Neural cell (in vitro differentiated cells): ENCODE results near the gene ITGB1BP1. TPM values are rescaled to one million over a fixed set of nuclear protein-coding genes. Genes with fewer than 3 reads are reported as not detected.

Source experiments
- H2AFZ ChIP-seq: fragments of 200-600, 300-800 bp; sonication (generic), shearing (Covaris generic); 2 replicates; pipeline ENCODE4 v1.6.0; 2014; ENCODE audit warnings: low read depth, mild to moderate bottlenecking, antibody characterized with exemption, low read length, moderate library complexity
- H3F3A ChIP-seq: fragments of 200-600 bp; shearing (Covaris generic); 2 replicates; pipeline ENCODE4 v1.6.1; 2016; ENCODE audit warnings: mild to moderate bottlenecking, moderate library complexity, mixed read lengths, antibody characterized with exemption, low read length; ENCODE audit not compliant: insufficient read depth, poor library complexity, severe bottlenecking
- H3K27ac ChIP-seq: fragments of 200-600, 300-800 bp; sonication (generic), shearing (Covaris generic); 2 replicates; pipeline ENCODE4 v1.5.1; 2014; ENCODE audit warnings: mild to moderate bottlenecking, low read length, moderate library complexity
- H3K27me3 ChIP-seq: fragments of 300-800, 200-600 bp; sonication (generic), shearing (Covaris generic); 2 replicates; pipeline ENCODE4 v1.6.0; 2014; ENCODE audit warnings: mild to moderate bottlenecking, low read depth, low read length, moderate library complexity; ENCODE audit not compliant: insufficient read depth
- H3K36me3 ChIP-seq: fragments of 300-800, 200-600 bp; sonication (generic), shearing (Covaris generic); 2 replicates; pipeline ENCODE4 v1.5.1; 2014; ENCODE audit warnings: mild to moderate bottlenecking, antibody characterized with exemption, low read length, moderate library complexity; ENCODE audit not compliant: insufficient read depth
- H3K4me2 ChIP-seq: fragments of 300-800, 200-600 bp; sonication (generic), shearing (Covaris generic); 2 replicates; pipeline ENCODE4 v1.6.0; 2014; ENCODE audit warnings: mild to moderate bottlenecking, low read length
- H3K4me3 ChIP-seq: fragments of 300-800, 200-600 bp; sonication (generic), shearing (Covaris generic); 2 replicates; pipeline ENCODE4 v1.5.1; 2014; ENCODE audit warnings: mild to moderate bottlenecking, low read length, moderate library complexity
- H3K79me2 ChIP-seq: fragments of 200-600 bp; shearing (Covaris generic); replicated peaks from 2 replicates; pipeline ENCODE4 v1.6.0; 2014; ENCODE audit warnings: mild to moderate bottlenecking, low read length, moderate library complexity; ENCODE audit not compliant: insufficient read depth
- H3K9ac ChIP-seq: fragments of 300-800, 200-600 bp; sonication (generic), shearing (Covaris generic); 2 replicates; pipeline ENCODE4 v1.6.1; 2016; ENCODE audit warnings: mild to moderate bottlenecking, low read length, mixed read lengths
- H3K9me2 ChIP-seq: fragments of 200-600 bp; shearing (Covaris generic); 2 replicates; pipeline ENCODE4 v1.6.1; 2016; ENCODE audit warnings: mild to moderate bottlenecking, low read length, mixed read lengths; ENCODE audit not compliant: insufficient read depth
- H3K9me3 ChIP-seq: fragments of 200-600, 300-800 bp; sonication (generic), shearing (Covaris generic); 2 replicates; pipeline ENCODE4 v1.6.1; 2016; ENCODE audit warnings: mild to moderate bottlenecking, mixed run types, low read length, moderate library complexity, mixed read lengths
- H4K20me1 ChIP-seq: fragments of 200-600 bp; shearing (Covaris generic); 2 replicates; pipeline ENCODE4 v1.6.1; 2016; ENCODE audit warnings: mild to moderate bottlenecking, mixed run types; ENCODE audit not compliant: insufficient read depth
- EP300 ChIP-seq: fragments of 450-650 bp; conservative IDR thresholded peaks from 2 replicates; pipeline ENCODE4 v1.6.1; 2014; ENCODE audit warnings: antibody characterized with exemption, mild to moderate bottlenecking, moderate library complexity; ENCODE audit not compliant: poor library complexity, severe bottlenecking
- EZH2 ChIP-seq: fragments of 200-600, 300-800 bp; shearing (Covaris generic), sonication (generic); IDR thresholded peaks from 2 replicates; pipeline ENCODE4 v1.6.1; 2014; ENCODE audit warnings: antibody characterized with exemption, low read length, borderline replicate concordance, mild to moderate bottlenecking; ENCODE audit not compliant: insufficient read depth, poor library complexity, severe bottlenecking
- MXI1 ChIP-seq: fragments of 450-650 bp; conservative IDR thresholded peaks from 2 replicates; pipeline ENCODE4 v1.6.1; 2014; ENCODE audit warnings: antibody characterized with exemption, mild to moderate bottlenecking; ENCODE audit not compliant: poor library complexity, severe bottlenecking
- POLR2AphosphoS5 ChIP-seq: IDR thresholded peaks from 2 replicates; pipeline ENCODE4 v1.6.1; 2012
- RAD21 ChIP-seq: fragments of 450-650 bp; conservative IDR thresholded peaks from 2 replicates; pipeline ENCODE4 v1.6.1; 2014; ENCODE audit warnings: antibody characterized with exemption, mild to moderate bottlenecking, moderate library complexity
- SMC3 ChIP-seq: fragments of 450-650 bp; conservative IDR thresholded peaks from 2 replicates; pipeline ENCODE4 v1.6.1; 2014; ENCODE audit warnings: antibody characterized with exemption, mild to moderate bottlenecking, moderate library complexity; ENCODE audit not compliant: poor library complexity
- TAF1 ChIP-seq: IDR thresholded peaks from 2 replicates; pipeline ENCODE4 v1.6.1; 2012; ENCODE audit warnings: low read depth
- polyA plus RNA-seq: library from polyadenylated mRNA; depleted of rRNA; stranded (reverse); fragments of >200 nt; gene quantifications from 2 replicates; pipeline ENCODE4 v1.2.3, GENCODE V29; 2014
- TF ChIP-seq, protein P1 (sequence below): IDR thresholded peaks from 2 replicates; pipeline ENCODE4 v1.6.1; 2012; ENCODE audit warnings: borderline replicate concordance
- TF ChIP-seq, protein P2 (sequence below): fragments of 450-650 bp; IDR thresholded peaks from 2 replicates; pipeline ENCODE4 v1.5.1; 2014; ENCODE audit warnings: antibody characterized with exemption, mild to moderate bottlenecking, moderate library complexity; ENCODE audit not compliant: poor library complexity, severe bottlenecking

The ITGB1BP1 gene
- polyA plus RNA-seq, 1 donor from 2014 or later: 98.0 TPM

DNA sequence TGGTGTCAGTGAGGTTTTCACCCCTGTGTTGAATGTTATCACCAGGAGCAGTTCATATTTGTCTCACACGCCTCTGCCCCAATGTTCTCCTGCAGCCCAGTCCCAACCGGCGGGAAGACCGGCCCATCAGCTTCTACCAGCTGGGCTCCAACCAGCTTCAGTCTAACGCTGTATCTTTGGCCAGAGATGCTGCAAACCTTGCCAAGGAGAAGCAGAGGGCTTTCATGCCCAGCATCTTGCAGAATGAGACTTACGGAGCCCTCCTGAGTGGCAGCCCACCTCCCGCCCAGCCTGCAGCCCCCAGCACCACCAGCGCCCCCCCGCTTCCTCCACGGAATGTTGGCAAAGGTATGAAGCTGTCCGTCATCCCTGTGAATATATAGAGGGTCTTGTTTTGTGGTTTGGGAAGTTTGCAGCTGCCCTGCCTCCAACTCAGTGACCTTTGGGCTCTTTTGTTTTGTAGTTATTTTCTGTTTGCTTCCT is 35.1 kb downstream of the ITGB1BP1 start:
- no peaks in the 10 kb centered on the region for H3K36me3 ChIP-seq
- TF ChIP-seq, protein P1, sequence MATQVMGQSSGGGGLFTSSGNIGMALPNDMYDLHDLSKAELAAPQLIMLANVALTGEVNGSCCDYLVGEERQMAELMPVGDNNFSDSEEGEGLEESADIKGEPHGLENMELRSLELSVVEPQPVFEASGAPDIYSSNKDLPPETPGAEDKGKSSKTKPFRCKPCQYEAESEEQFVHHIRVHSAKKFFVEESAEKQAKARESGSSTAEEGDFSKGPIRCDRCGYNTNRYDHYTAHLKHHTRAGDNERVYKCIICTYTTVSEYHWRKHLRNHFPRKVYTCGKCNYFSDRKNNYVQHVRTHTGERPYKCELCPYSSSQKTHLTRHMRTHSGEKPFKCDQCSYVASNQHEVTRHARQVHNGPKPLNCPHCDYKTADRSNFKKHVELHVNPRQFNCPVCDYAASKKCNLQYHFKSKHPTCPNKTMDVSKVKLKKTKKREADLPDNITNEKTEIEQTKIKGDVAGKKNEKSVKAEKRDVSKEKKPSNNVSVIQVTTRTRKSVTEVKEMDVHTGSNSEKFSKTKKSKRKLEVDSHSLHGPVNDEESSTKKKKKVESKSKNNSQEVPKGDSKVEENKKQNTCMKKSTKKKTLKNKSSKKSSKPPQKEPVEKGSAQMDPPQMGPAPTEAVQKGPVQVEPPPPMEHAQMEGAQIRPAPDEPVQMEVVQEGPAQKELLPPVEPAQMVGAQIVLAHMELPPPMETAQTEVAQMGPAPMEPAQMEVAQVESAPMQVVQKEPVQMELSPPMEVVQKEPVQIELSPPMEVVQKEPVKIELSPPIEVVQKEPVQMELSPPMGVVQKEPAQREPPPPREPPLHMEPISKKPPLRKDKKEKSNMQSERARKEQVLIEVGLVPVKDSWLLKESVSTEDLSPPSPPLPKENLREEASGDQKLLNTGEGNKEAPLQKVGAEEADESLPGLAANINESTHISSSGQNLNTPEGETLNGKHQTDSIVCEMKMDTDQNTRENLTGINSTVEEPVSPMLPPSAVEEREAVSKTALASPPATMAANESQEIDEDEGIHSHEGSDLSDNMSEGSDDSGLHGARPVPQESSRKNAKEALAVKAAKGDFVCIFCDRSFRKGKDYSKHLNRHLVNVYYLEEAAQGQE: no peak
- TF ChIP-seq POLR2AphosphoS5 (no peak), MXI1 (no peak), TAF1 (no peak), SMC3 (no peak), EZH2 (no peak), EP300 (no peak), RAD21 (no peak)
- TF ChIP-seq, protein P2, sequence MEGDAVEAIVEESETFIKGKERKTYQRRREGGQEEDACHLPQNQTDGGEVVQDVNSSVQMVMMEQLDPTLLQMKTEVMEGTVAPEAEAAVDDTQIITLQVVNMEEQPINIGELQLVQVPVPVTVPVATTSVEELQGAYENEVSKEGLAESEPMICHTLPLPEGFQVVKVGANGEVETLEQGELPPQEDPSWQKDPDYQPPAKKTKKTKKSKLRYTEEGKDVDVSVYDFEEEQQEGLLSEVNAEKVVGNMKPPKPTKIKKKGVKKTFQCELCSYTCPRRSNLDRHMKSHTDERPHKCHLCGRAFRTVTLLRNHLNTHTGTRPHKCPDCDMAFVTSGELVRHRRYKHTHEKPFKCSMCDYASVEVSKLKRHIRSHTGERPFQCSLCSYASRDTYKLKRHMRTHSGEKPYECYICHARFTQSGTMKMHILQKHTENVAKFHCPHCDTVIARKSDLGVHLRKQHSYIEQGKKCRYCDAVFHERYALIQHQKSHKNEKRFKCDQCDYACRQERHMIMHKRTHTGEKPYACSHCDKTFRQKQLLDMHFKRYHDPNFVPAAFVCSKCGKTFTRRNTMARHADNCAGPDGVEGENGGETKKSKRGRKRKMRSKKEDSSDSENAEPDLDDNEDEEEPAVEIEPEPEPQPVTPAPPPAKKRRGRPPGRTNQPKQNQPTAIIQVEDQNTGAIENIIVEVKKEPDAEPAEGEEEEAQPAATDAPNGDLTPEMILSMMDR: no peak

DNA sequence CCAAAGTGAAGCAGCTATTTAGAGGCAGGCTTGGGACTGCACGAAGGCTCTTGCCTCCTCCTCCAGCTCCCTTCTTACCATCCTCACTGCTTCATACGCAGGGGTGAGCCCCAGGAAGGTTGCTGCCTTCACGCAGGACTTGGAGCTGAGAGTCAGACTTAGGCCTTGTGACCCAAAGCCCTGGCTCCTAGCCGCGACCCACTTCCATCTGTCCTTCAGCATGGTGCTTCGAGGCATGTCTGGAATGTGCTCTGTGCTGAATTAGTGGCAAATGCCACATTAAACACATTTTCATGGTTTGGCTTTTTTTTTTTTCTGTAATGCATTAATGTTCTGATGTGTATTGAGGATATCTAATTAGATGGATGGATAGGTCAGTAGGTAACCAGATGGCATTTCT is 37.5 kb downstream of the ITGB1BP1 start:
- H3K4me2 ChIP-seq: no peak overlapping the region
- H3K9me2 ChIP-seq: no peaks in the 10 kb centered on the region
- H3K9ac ChIP-seq: no peak overlapping the region
- H3K4me3 ChIP-seq: no peak overlapping the region
- H3F3A ChIP-seq: no peaks in the 10 kb centered on the region
- H3K27me3 ChIP-seq: no peaks in the 10 kb centered on the region
- TF ChIP-seq, protein P1: no peak
- TF ChIP-seq EZH2 (no peak), EP300 (no peak), POLR2AphosphoS5 (no peak), MXI1 (no peak), RAD21 (no peak), SMC3 (no peak), TAF1 (no peak)
- TF ChIP-seq, protein P2: no peak
- H3K9me3 ChIP-seq: no peaks in the 10 kb centered on the region
- no peak overlapping the region for H3K27ac ChIP-seq
- H2AFZ ChIP-seq: no peak overlapping the region
- H4K20me1 ChIP-seq: no peaks in the 10 kb centered on the region
- H3K36me3 ChIP-seq: no peaks in the 10 kb centered on the region
- H3K79me2 ChIP-seq: no peaks in the 10 kb centered on the region

More for the DNA sequence above, 35.1 kb downstream of the ITGB1BP1 start:
- Histone ChIP-seq H3K9ac (no peak overlapping the region), H2AFZ (no peak overlapping the region), H3K79me2 (no peaks in the 10 kb centered on the region), H3K27me3 (no peaks in the 10 kb centered on the region), H4K20me1 (no peaks in the 10 kb centered on the region), H3K9me3 (no peaks in the 10 kb centered on the region), H3K4me2 (no peak overlapping the region), H3K9me2 (no peaks in the 10 kb centered on the region), H3K4me3 (no peak overlapping the region), H3K27ac (no peak overlapping the region), H3F3A (no peaks in the 10 kb centered on the region)
